Measurements from ENCODE around the gene KCNJ1. TPM values are rescaled to one million over a fixed set of nuclear protein-coding genes. Genes with fewer than 3 reads are reported as not detected.
A peak's percentile ranks its signal among the peaks of the same experiment; 100 is the strongest.

The KCNJ1 gene
- total RNA-seq, 1 experiment from 2014 or later, result not detected

GRCh38 chr11:128868841-128869671 lies 2.0 kb upstream of the KCNJ1 start:
- Histone ChIP-seq H3K4me1 (ENCODE audit: low read length) (no peaks in the 10 kb centered on the region), H3K27ac (ENCODE audit: low read length) (no peak overlapping the region), H3K4me2 (ENCODE audit: low read depth, low read length, poor library complexity, severe bottlenecking) (no peak overlapping the region), H3K9ac (ENCODE audit: low read length) (no peak overlapping the region), H3K79me2 (ENCODE audit: low read length) (no peaks in the 10 kb centered on the region), H3K27me3 (ENCODE audit: low read length) (no peaks in the 10 kb centered on the region), H3K4me3 (ENCODE audit: low read length) (no peak overlapping the region), H2AFZ (ENCODE audit: low read length) (no peak overlapping the region), H3K9me2 (replicated peaks; ENCODE audit: insufficient read depth, low read length) (no peaks in the 10 kb centered on the region), H4K20me1 (ENCODE audit: insufficient read depth, low read depth, low read length) (no peaks in the 10 kb centered on the region), H3K9me3 (ENCODE audit: low read length) (no peaks in the 10 kb centered on the region), H3K36me3 (ENCODE audit: insufficient read depth, low read length) (no peaks in the 10 kb centered on the region)
- no peak for DNase-seq

DNA sequence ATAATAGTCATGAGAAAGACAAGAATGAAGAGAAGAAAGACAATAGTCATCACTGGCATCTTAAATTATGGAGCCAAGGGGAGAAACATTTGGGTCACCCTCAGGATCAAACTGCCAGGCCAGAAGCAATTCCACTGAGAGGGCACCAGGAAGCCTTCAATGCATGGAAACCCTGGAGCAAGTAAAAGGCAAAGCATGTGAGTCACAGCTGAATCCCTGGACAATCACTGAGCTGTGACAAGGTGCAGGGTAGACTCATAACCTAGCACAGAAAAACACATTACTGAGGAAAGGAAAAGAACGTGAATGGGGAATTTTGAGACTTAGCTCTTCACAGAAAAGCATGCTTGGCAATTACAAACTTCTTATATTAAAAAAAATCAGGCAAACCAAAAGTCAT lies 1.6 kb downstream of the KCNJ1 start:
- Histone ChIP-seq H3K36me3 (ENCODE audit: insufficient read depth, low read length) (no peaks in the 10 kb centered on the region), H3K9me3 (ENCODE audit: low read length) (no peaks in the 10 kb centered on the region), H4K20me1 (ENCODE audit: insufficient read depth, low read depth, low read length) (no peaks in the 10 kb centered on the region), H2AFZ (ENCODE audit: low read length) (no peak overlapping the region), H3K4me3 (ENCODE audit: low read length) (no peak overlapping the region), H3K4me2 (ENCODE audit: low read depth, low read length, poor library complexity, severe bottlenecking) (no peak overlapping the region), H3K4me1 (ENCODE audit: low read length) (no peaks in the 10 kb centered on the region), H3K9ac (ENCODE audit: low read length) (no peak overlapping the region), H3K9me2 (replicated peaks; ENCODE audit: insufficient read depth, low read length) (no peaks in the 10 kb centered on the region), H3K79me2 (ENCODE audit: low read length) (no peaks in the 10 kb centered on the region), H3K27ac (ENCODE audit: low read length) (no peak overlapping the region), H3K27me3 (ENCODE audit: low read length) (no peaks in the 10 kb centered on the region)
- DNase-seq, result no peak

GRCh38 chr11:128862908-128863660 lies 4.0 kb downstream of the KCNJ1 start:
- H3K9me3 ChIP-seq (ENCODE audit: low read length), result no peaks in the 10 kb centered on the region
- no peaks in the 10 kb centered on the region for H3K27me3 ChIP-seq (ENCODE audit: low read length)
- H3K4me2 ChIP-seq (ENCODE audit: low read depth, low read length, poor library complexity, severe bottlenecking), result no peak overlapping the region
- no peaks in the 10 kb centered on the region for H3K79me2 ChIP-seq (ENCODE audit: low read length)
- H3K4me1 ChIP-seq (ENCODE audit: low read length), result no peaks in the 10 kb centered on the region
- no peaks in the 10 kb centered on the region for H3K9me2 ChIP-seq (replicated peaks; ENCODE audit: insufficient read depth, low read length)
- no peak overlapping the region for H3K9ac ChIP-seq (ENCODE audit: low read length)
- H3K27ac ChIP-seq (ENCODE audit: low read length), result no peak overlapping the region
- DNase-seq, result no peak
- H4K20me1 ChIP-seq (ENCODE audit: insufficient read depth, low read depth, low read length), result no peaks in the 10 kb centered on the region
- H3K4me3 ChIP-seq (ENCODE audit: low read length), result no peak overlapping the region
- no peak overlapping the region for H2AFZ ChIP-seq (ENCODE audit: low read length)
- H3K36me3 ChIP-seq (ENCODE audit: insufficient read depth, low read length), result no peaks in the 10 kb centered on the region

GRCh38 chr11:128862406-128862805 lies 4.7 kb downstream of the KCNJ1 start:
- Histone ChIP-seq H3K9me3 (ENCODE audit: low read length) (no peaks in the 10 kb centered on the region), H3K9me2 (replicated peaks; ENCODE audit: insufficient read depth, low read length) (no peaks in the 10 kb centered on the region), H3K79me2 (ENCODE audit: low read length) (no peaks in the 10 kb centered on the region), H4K20me1 (ENCODE audit: insufficient read depth, low read depth, low read length) (no peaks in the 10 kb centered on the region), H3K27ac (ENCODE audit: low read length) (no peak overlapping the region), H2AFZ (ENCODE audit: low read length) (no peak overlapping the region), H3K27me3 (ENCODE audit: low read length) (no peaks in the 10 kb centered on the region), H3K4me2 (ENCODE audit: low read depth, low read length, poor library complexity, severe bottlenecking) (no peak overlapping the region), H3K4me1 (ENCODE audit: low read length) (no peaks in the 10 kb centered on the region), H3K36me3 (ENCODE audit: insufficient read depth, low read length) (no peaks in the 10 kb centered on the region), H3K9ac (ENCODE audit: low read length) (no peak overlapping the region), H3K4me3 (ENCODE audit: low read length) (no peak overlapping the region)
- DNase-seq, result no peak

GRCh38 chr11:128860571-128861361 lies 6.3 kb downstream of the KCNJ1 start:
- Histone ChIP-seq H3K4me1 (ENCODE audit: low read length) (no peaks in the 10 kb centered on the region), H3K9ac (ENCODE audit: low read length) (no peak overlapping the region), H4K20me1 (ENCODE audit: insufficient read depth, low read depth, low read length) (no peaks in the 10 kb centered on the region), H3K27ac (ENCODE audit: low read length) (no peak overlapping the region), H3K79me2 (ENCODE audit: low read length) (no peaks in the 10 kb centered on the region), H3K4me2 (ENCODE audit: low read depth, low read length, poor library complexity, severe bottlenecking) (no peak overlapping the region), H3K9me2 (replicated peaks; ENCODE audit: insufficient read depth, low read length) (no peaks in the 10 kb centered on the region), H3K4me3 (ENCODE audit: low read length) (no peak overlapping the region), H2AFZ (ENCODE audit: low read length) (no peak overlapping the region), H3K36me3 (ENCODE audit: insufficient read depth, low read length) (no peaks in the 10 kb centered on the region), H3K9me3 (ENCODE audit: low read length) (no peaks in the 10 kb centered on the region), H3K27me3 (ENCODE audit: low read length) (no peaks in the 10 kb centered on the region)
- DNase-seq, result no peak

DNA sequence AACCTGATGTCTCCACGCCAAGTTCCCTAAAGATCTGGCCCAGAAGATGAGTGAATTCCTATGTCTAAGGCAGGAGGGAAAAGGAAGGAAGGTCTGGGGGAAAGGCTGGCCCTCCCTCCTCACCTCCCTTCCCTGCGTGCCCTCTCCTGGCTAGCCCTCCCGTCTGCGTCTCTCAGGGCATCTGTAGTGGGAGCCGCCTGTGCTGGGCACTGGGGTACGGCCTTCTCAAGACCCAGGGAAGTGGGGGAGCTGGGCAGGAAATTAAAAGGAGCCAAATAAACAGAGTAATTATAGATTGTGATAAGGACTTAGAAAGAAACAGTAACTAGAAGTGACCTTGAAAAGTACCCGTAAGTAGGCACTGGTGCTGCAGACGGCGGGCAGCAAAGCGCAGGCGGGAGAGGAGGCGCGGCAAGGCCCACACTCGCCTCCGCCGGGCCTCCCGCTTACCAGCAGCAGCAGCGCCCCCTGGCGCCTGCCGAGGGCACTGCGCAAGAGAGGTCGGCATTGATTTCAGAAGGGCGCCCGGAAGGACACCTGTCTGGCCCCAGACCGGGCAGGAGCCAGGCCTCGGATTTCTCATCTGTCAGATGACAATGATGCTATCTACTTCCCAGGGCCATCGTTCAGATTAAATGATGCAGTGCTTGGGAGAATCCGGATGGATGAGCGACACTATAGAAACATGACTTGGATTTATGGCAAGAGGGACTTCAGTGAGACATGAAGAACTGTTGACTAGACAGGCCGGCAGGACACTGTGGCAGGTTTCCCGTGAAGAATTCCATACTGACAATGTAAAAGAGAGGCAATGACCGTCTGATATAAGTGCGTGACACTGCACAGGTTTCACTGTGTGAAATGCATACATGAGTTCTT lies 7.3 kb downstream of the KCNJ1 start:
- Histone ChIP-seq H3K4me1 (ENCODE audit: low read length) (no peaks in the 10 kb centered on the region), H4K20me1 (ENCODE audit: insufficient read depth, low read depth, low read length) (no peaks in the 10 kb centered on the region), H3K27me3 (ENCODE audit: low read length) (no peaks in the 10 kb centered on the region), H3K4me2 (ENCODE audit: low read depth, low read length, poor library complexity, severe bottlenecking) (no peak overlapping the region), H3K9ac (ENCODE audit: low read length) (no peak overlapping the region), H3K9me3 (ENCODE audit: low read length) (no peaks in the 10 kb centered on the region), H3K9me2 (replicated peaks; ENCODE audit: insufficient read depth, low read length) (no peaks in the 10 kb centered on the region), H3K36me3 (ENCODE audit: insufficient read depth, low read length) (no peaks in the 10 kb centered on the region), H3K4me3 (ENCODE audit: low read length) (no peak overlapping the region), H2AFZ (ENCODE audit: low read length) (no peak overlapping the region), H3K27ac (ENCODE audit: low read length) (no peak overlapping the region), H3K79me2 (ENCODE audit: low read length) (no peaks in the 10 kb centered on the region)
- peak; percentile 78 for DNase-seq

DNA sequence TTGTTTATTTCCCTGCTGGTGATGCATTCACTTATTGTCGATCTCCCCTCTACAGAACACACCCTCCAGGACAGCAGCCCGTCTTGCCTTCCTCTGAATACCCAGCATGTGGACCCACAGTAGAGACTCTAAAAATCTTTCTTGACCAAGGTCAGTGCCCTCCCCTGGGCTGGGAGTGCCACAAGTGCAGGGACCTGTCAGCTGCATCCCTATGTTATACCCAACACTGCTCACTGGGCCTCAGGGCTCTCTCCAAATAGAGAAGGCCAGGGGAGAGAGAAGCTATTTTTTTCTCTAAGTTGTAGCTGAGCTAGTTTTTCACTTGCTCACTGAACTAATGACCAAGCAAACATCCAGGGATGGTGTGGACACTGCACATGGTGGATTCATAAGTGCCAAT lies 9.8 kb downstream of the KCNJ1 start:
- DNase-seq, result no peak
- Histone ChIP-seq H3K4me2 (ENCODE audit: low read depth, low read length, poor library complexity, severe bottlenecking) (no peak overlapping the region), H3K27ac (ENCODE audit: low read length) (no peak overlapping the region), H3K4me1 (ENCODE audit: low read length) (no peaks in the 10 kb centered on the region), H3K9me2 (replicated peaks; ENCODE audit: insufficient read depth, low read length) (no peaks in the 10 kb centered on the region), H3K27me3 (ENCODE audit: low read length) (no peaks in the 10 kb centered on the region), H3K9me3 (ENCODE audit: low read length) (no peaks in the 10 kb centered on the region), H3K36me3 (ENCODE audit: insufficient read depth, low read length) (no peaks in the 10 kb centered on the region), H3K79me2 (ENCODE audit: low read length) (no peaks in the 10 kb centered on the region), H3K9ac (ENCODE audit: low read length) (no peak overlapping the region), H2AFZ (ENCODE audit: low read length) (no peak overlapping the region), H3K4me3 (ENCODE audit: low read length) (no peak overlapping the region), H4K20me1 (ENCODE audit: insufficient read depth, low read depth, low read length) (no peaks in the 10 kb centered on the region)
